SU-DHL-6 (cell line): ENCODE measurements around the gene IGSF22.

Experiments used
- EZH2phosphoT487 ChIP-seq: fragments of 200-600 bp; sonication (generic), shearing (Covaris generic); conservative IDR thresholded peaks from 2 replicates; pipeline ENCODE4 v1.6.1; 2018; ENCODE audit warnings: mild to moderate bottlenecking, antibody characterized with exemption, low read length, moderate library complexity, mixed read lengths
- TF ChIP-seq, protein P1 (sequence below): fragments of 200-600 bp; sonication (generic); IDR thresholded peaks from one replicate; pipeline ENCODE4 v1.5.1; 2017; ENCODE audit warnings: antibody characterized with exemption, mild to moderate bottlenecking, low read length, moderate library complexity; ENCODE audit not compliant: insufficient read depth, poor library complexity, severe bottlenecking

DNA sequence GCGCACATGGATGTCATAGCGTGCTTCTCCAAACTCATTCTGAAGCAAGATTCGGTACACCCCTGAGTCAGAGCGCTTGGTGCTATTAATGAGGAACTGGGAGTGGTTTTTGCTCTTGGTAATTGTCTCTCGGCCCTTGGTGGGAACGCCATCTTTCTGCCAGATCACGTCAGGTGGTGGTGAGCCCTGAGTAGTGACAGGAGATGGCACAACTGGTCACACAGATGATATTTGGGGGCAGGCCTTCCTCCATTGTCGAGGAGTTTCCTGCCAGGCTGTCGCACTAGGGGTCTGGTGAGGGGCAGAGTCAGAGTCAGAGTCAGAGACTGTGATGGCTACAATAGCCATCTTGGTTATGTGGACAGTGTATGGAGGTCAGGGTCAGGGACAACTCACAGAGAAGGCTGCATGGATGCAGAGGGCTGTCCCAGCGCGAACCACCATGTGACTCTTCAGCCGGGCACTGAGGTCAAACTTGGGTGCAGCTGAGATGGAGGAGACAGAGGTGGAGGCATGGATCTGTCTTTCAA, 18.1 kb downstream of the IGSF22 start:
- TF ChIP-seq, protein P1, sequence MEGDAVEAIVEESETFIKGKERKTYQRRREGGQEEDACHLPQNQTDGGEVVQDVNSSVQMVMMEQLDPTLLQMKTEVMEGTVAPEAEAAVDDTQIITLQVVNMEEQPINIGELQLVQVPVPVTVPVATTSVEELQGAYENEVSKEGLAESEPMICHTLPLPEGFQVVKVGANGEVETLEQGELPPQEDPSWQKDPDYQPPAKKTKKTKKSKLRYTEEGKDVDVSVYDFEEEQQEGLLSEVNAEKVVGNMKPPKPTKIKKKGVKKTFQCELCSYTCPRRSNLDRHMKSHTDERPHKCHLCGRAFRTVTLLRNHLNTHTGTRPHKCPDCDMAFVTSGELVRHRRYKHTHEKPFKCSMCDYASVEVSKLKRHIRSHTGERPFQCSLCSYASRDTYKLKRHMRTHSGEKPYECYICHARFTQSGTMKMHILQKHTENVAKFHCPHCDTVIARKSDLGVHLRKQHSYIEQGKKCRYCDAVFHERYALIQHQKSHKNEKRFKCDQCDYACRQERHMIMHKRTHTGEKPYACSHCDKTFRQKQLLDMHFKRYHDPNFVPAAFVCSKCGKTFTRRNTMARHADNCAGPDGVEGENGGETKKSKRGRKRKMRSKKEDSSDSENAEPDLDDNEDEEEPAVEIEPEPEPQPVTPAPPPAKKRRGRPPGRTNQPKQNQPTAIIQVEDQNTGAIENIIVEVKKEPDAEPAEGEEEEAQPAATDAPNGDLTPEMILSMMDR: no peak
- no peak for TF ChIP-seq EZH2phosphoT487
